ENCODE data around the gene RAB1A. TPM values are rescaled to one million over a fixed set of nuclear protein-coding genes. Genes with fewer than 3 reads are reported as not detected.
A peak's percentile ranks its signal among the peaks of the same experiment; 100 is the strongest.

RAB1A gene
- total and polyA plus RNA-seq, 8 donors, result 156 to 202 (median 169) TPM

DNA sequence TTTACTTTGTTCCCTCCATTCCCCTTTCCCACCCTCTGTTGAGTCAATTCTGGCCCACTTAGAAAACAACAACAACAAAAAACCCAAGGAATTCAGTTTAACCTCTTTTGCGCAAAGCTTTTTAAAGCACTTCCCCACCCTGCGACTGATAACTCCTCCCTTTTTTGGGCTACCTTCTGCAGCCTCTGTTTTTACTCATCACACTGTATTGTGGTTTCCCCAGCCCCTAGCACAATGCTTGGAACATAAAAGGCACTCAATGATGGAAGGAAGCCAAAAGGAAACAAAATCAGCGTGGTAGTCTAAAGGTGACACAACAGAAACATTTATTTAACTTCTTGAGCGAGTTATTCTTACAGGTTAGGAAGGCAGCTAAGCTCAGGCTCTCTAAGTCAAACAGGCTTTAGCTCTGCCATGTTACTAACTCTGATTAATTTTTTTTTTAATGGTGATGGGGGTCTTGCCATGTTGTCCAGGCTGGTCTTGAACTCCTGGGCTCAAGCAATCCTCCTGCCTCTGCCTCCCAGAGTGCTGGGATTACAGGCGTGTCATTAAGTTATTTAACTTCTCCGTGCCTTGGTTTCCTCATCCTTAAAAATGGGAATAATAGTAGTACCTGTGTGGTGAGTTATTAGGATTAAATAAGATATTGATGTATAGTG is 72.4 kb downstream of the RAB1A start:
- intact Hi-C loops (cut with DNase I), result no loop called here
- Histone ChIP-seq H3K36me3 (no peaks in the 10 kb centered on the region), H3K27ac (peak overlapping the region; percentile 84 to 87), H3K4me3 (peak overlapping the region; percentile 79 to 96), H3K27me3 (no peaks in the 10 kb centered on the region), H3K4me1 (peaks cover 10 to 60% of the 10 kb centered on the region in 2 donors), H3K9me3 (no peaks in the 10 kb centered on the region)
- TF ChIP-seq CTCF (IDR thresholded peaks at IDR 0.05), result no peak
- peak; percentile 1 for ATAC-seq
- no peak for DNase-seq

DNA sequence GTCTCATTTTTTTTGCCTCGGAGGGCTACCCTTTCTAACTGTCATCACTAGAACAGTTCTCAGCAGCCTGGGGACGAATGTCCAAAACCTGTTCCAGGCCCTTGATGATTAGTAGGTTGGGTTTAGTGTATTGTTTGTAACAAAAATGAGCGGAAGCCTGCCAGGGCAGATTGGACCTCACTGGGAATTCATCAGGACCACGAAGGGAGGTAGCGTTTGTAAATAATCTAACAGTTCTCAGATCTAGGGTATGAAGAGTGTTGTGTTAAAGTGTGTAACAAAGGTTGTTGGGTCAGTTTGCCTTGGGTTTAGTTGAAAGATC is 72.9 kb downstream of the RAB1A start:
- Histone ChIP-seq H3K4me3 (peak overlapping the region; percentile 79 to 96), H3K4me1 (peaks cover 10 to 60% of the 10 kb centered on the region in 2 donors), H3K36me3 (no peaks in the 10 kb centered on the region), H3K27me3 (no peaks in the 10 kb centered on the region), H3K27ac (peak overlapping the region; percentile 84 to 87), H3K9me3 (no peaks in the 10 kb centered on the region)
- no peak for ATAC-seq
- no peak for TF ChIP-seq CTCF (IDR thresholded peaks at IDR 0.05)
- intact Hi-C loops (cut with DNase I), result no loop called here
- DNase-seq, result no peak

DNA sequence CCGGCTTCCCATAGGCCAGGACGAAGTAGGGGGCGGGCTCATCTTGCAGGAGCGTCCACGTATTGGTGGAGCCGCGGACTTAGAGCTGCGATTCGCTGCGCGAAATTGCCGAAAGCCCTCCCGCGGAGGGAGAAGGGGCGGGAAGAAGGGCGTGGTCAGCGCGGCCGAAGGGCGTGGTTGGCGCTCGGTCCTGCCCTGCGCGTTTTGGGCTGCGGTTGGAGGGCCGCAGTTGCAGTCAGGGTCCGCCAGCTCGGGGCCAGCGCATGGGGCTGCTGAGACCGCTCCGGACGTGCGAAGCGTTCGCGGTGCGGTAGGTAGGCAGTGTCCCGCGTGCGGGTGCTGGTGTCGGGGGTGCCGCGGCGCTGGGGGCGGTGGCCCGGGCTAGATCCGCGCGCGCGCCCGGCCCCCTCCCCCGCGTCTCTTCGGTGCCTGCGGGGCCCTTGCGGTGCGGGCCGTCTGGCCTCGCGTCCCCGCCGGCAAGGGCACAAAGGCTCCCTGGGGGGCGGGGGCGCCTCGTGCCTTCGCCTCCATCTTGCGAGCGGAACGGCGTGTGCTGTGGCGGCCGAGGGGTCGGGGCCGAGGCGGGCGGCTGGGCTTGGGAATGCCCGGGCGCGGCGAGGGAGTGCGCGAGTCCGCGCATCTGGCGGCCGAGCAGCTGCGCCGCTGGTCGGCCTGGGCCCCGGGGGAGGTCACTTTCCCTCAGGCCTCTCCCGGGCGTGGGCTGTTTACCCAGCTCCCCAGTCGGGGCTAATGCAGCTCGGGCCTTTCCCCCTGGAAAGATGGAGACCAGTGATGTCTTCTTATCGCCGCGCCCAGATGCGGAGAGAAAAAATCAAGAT is 73.5 kb downstream of the RAB1A start, which contains the start of gene CEP68:
Gene CEP68 (plus strand): TSS at position 202 of the 839 bp plus-strand sequence. CDS start 13,029 bp downstream, outside the sequence.
- peak in 1 of 2 donors; percentile 12 for TF ChIP-seq CTCF (IDR thresholded peaks at IDR 0.05)
- H3K9me3 ChIP-seq, result no peaks in the 10 kb centered on the region
- no peaks in the 10 kb centered on the region for H3K36me3 ChIP-seq
- ATAC-seq (peak; percentile 98), DNase-seq (peak; percentile 96 to 99 (median 98))
- intact Hi-C loops (cut with DNase I), result no loop called here
- peak within 1 kb of the TSS; percentile 79 to 96 for H3K4me3 ChIP-seq
- H3K27ac ChIP-seq, result peak within 1 kb of the TSS; percentile 84 to 87
- H3K4me1 ChIP-seq, result peaks cover 10 to 59% of the 10 kb centered on the region in 2 donors
- no peaks in the 10 kb centered on the region for H3K27me3 ChIP-seq

DNA sequence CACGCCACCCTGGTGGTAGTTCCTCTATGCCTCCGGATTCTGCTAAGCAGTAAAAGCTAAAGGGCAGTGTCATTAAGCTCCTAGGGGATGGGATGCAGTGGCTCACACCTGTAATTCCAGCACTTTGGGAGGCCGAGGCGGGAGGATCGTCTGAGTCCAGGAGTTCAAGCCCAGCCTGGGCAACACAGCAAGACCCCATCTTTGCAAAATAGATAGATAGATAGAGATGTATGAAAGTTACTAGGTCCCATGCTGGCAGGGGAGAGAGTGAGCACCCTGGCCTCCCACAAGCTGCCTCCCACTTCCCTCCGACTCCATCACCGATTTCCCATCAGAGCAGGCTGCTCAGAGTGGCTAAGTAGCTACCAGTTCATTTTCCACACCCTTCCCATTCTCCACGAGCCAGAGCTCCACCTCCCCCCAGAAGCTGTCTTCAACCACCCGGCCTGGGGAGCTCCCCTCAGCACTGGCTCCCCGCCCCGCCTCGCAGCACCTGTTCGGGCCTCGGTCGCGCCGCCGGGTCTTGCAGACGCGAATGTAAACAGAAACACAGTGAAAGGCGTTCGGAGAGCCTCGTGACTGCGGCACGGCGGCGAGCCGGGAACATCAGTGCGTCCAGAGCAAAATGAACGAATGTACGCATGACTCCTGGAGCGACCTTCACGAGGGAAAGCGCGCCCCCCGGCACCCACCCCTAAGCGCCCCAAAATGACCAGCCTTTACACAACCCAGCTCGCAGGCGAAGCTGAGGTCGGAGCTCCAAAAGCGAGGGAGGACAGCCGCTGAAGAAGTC is 74.3 kb downstream of the RAB1A start:
- H3K36me3 ChIP-seq, result no peaks in the 10 kb centered on the region
- DNase-seq, result peak in 2 of 4 donors; percentile 71 to 89
- peak; percentile 56 for ATAC-seq
- peaks cover 10 to 53% of the 10 kb centered on the region in 2 donors for H3K4me1 ChIP-seq
- peak overlapping the region; percentile 84 to 87 for H3K27ac ChIP-seq
- intact Hi-C loops (cut with DNase I), result no loop called here
- H3K4me3 ChIP-seq, result peak overlapping the region; percentile 79 to 96
- no peak for TF ChIP-seq CTCF (IDR thresholded peaks at IDR 0.05)
- no peaks in the 10 kb centered on the region for H3K27me3 ChIP-seq
- H3K9me3 ChIP-seq, result no peaks in the 10 kb centered on the region
